HEK293 (cell line): ENCODE results near the gene NEIL3.

ENCODE experiments used
- CTCF ChIA-PET: fragments of 350-600 bp; formaldehyde crosslinking; extraction: SDS; loops from one replicate; lab custom pipeline; 2021; ENCODE audit warnings: antibody characterized with exemption; lab: Yijun Ruan, JAX
- POLR2A ChIA-PET: fragments of 300-600 bp; formaldehyde crosslinking; extraction: SDS; loops from one replicate; lab custom pipeline; 2020; ENCODE audit warnings: antibody characterized with exemption, inconsistent platforms; lab: Yijun Ruan, JAX
- H3K27ac ChIP-seq: fragments of 200-500 bp; sonication (Bioruptor generic); 2 replicates; pipeline ENCODE4 v1.5.1; 2014; ENCODE audit warnings: low read depth, low read length, control low read depth, inconsistent platforms; ENCODE audit errors: extremely low read depth
- H3K36me3 ChIP-seq, 2 experiments: fragments of 200-500 bp in 1 of 2; sonication (Bioruptor generic) in 1 of 2; 1 replicate in 1 of 2; 2 replicates in 1 of 2; pipeline ENCODE4 v1.5.1; 2014 to 2017; ENCODE audit warnings: inconsistent platforms in 2 of 2, low read length in 2 of 2; ENCODE audit not compliant: control insufficient read depth in 2 of 2, insufficient read depth in 1 of 2
- H3K4me1 ChIP-seq: fragments of 200-500 bp; sonication (Bioruptor generic); 2 replicates; pipeline ENCODE4 v1.5.1; 2014; ENCODE audit warnings: mild to moderate bottlenecking, low read length, inconsistent platforms; ENCODE audit not compliant: control insufficient read depth, insufficient read depth
- H3K4me3 ChIP-seq: 2 replicates; pipeline ENCODE4 v1.5.1; 2011; ENCODE audit warnings: low read depth, mild to moderate bottlenecking, control low read depth, low read length, moderate library complexity
- H3K9me3 ChIP-seq: fragments of 200-500 bp; sonication (Bioruptor generic); 2 replicates; pipeline ENCODE4 v1.5.1; 2014; ENCODE audit warnings: low read depth, low read length, inconsistent platforms; ENCODE audit not compliant: control insufficient read depth, insufficient read depth
- MYNN ChIP-seq: fragments of 450-650 bp; formaldehyde crosslinking; IDR thresholded peaks from 2 replicates; pipeline ENCODE4 v1.5.1; 2016; ENCODE audit warnings: missing biosample characterization, missing genetic modification characterization, borderline replicate concordance
- SP3 ChIP-seq: fragments of 450-650 bp; formaldehyde crosslinking; IDR thresholded peaks from 2 replicates; pipeline ENCODE4 v1.5.1; 2016; ENCODE audit warnings: missing biosample characterization, missing genetic modification characterization
- ZBTB8A ChIP-seq: fragments of 450-650 bp; formaldehyde crosslinking; IDR thresholded peaks from 2 replicates; pipeline ENCODE4 v1.5.1; 2016; ENCODE audit warnings: missing biosample characterization, missing genetic modification characterization
- ZNF157 ChIP-seq: fragments of 450-650 bp; formaldehyde crosslinking; IDR thresholded peaks from 2 replicates; pipeline ENCODE4 v1.5.1; 2016; ENCODE audit warnings: missing biosample characterization, missing genetic modification characterization
- ZNF202 ChIP-seq: fragments of 450-650 bp; formaldehyde crosslinking; IDR thresholded peaks from 2 replicates; pipeline ENCODE4 v1.5.1; 2016; ENCODE audit warnings: missing biosample characterization, missing genetic modification characterization, borderline replicate concordance
- ZNF239 ChIP-seq: fragments of 450-650 bp; formaldehyde crosslinking; IDR thresholded peaks from 2 replicates; pipeline ENCODE4 v1.5.1; 2016; ENCODE audit warnings: missing biosample characterization, missing genetic modification characterization
- ZNF248 ChIP-seq: fragments of 450-650 bp; formaldehyde crosslinking; IDR thresholded peaks from 2 replicates; pipeline ENCODE4 v1.5.1; 2017; ENCODE audit warnings: missing biosample characterization, missing genetic modification characterization
- ZNF335 ChIP-seq: fragments of 450-650 bp; formaldehyde crosslinking; conservative IDR thresholded peaks from 2 replicates; pipeline ENCODE4 v1.5.1; 2016; ENCODE audit warnings: missing biosample characterization, missing genetic modification characterization
- ZNF37A ChIP-seq: fragments of 450-650 bp; IDR thresholded peaks from 2 replicates; pipeline ENCODE4 v1.5.1; 2018; ENCODE audit warnings: missing biosample characterization, missing genetic modification characterization
- ZNF391 ChIP-seq: fragments of 450-650 bp; formaldehyde crosslinking; IDR thresholded peaks from 2 replicates; pipeline ENCODE4 v1.5.1; 2016; ENCODE audit warnings: low read depth, missing biosample characterization, missing genetic modification characterization, borderline replicate concordance
- ZNF473 ChIP-seq: fragments of 450-650 bp; formaldehyde crosslinking; IDR thresholded peaks from 2 replicates; pipeline ENCODE4 v1.5.1; 2017; ENCODE audit warnings: missing biosample characterization, missing genetic modification characterization
- ZNF549 ChIP-seq: fragments of 450-650 bp; IDR thresholded peaks from 2 replicates; pipeline ENCODE4 v1.5.1; 2018; ENCODE audit warnings: missing biosample characterization, missing genetic modification characterization, mild to moderate bottlenecking, inconsistent platforms, moderate library complexity
- ZNF621 ChIP-seq: fragments of 450-650 bp; formaldehyde crosslinking; IDR thresholded peaks from 2 replicates; pipeline ENCODE4 v1.5.1; 2017; ENCODE audit warnings: missing biosample characterization, missing genetic modification characterization
- ZNF785 ChIP-seq: fragments of 450-650 bp; formaldehyde crosslinking; IDR thresholded peaks from 2 replicates; pipeline ENCODE4 v1.5.1; 2016; ENCODE audit warnings: missing biosample characterization, missing genetic modification characterization
- ZSCAN23 ChIP-seq: fragments of 450-650 bp; formaldehyde crosslinking; IDR thresholded peaks from 2 replicates; pipeline ENCODE4 v1.5.1; 2016; ENCODE audit warnings: missing biosample characterization, missing genetic modification characterization
- TF ChIP-seq, protein P1 (sequence below): fragments of 450-650 bp; formaldehyde crosslinking; IDR thresholded peaks from 2 replicates; pipeline ENCODE4 v1.5.1; 2017; ENCODE audit warnings: missing biosample characterization, missing genetic modification characterization
- TF ChIP-seq, protein P2 (sequence below): fragments of 450-650 bp; formaldehyde crosslinking; IDR thresholded peaks from 2 replicates; pipeline ENCODE4 v1.5.1; 2016; ENCODE audit warnings: missing biosample characterization, missing genetic modification characterization, low read depth

Gene NEIL3

DNA sequence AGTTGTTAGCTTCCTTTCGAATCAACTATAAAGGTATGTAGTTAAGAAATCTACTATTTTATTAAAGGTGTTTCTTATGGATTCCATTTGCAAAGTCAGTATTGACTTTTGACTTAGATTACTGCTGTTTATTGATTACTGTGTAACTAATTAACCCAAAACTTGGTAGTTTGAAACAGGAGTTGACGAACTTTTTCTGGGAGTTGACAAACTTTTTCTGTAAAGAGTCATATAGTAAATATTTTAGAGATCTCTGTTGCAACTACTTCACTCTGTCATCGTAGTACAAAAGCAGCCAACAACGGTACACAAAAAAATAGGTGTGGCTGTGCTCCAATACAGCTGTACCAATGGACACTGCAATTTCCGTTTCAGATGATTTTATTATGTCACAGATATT is 102.3 kb downstream of the NEIL3 start:
- Histone ChIP-seq H3K9me3 (no peaks in the 10 kb centered on the region), H3K27ac (no peak overlapping the region), H3K4me1 (no peaks in the 10 kb centered on the region), H3K36me3 (no peaks in the 10 kb centered on the region), H3K4me3 (no peak overlapping the region)
- ChIA-PET CTCF (no interaction called here), POLR2A (interaction anchor here (1.1 kb wide), 1 partner anchor 30 kb away, joined by 3 read pairs; the partner anchor contains the start of gene AGA)
- TF ChIP-seq ZNF621 (tag by site-specific recombination) (no peak), ZBTB8A (no peak), ZNF549 (no peak), ZNF391 (no peak), ZNF157 (tag by site-specific recombination) (no peak), ZNF248 (tag by site-specific recombination) (no peak), ZNF202 (no peak), SP3 (no peak), ZNF239 (tag by site-specific recombination) (no peak), ZSCAN23 (tag by site-specific recombination) (no peak), ZNF473 (tag by site-specific recombination) (no peak), ZNF37A (tag by site-specific recombination) (no peak), MYNN (tag by site-specific recombination) (no peak), ZNF785 (tag by site-specific recombination) (no peak), ZNF335 (no peak)
- TF ChIP-seq, protein P1, sequence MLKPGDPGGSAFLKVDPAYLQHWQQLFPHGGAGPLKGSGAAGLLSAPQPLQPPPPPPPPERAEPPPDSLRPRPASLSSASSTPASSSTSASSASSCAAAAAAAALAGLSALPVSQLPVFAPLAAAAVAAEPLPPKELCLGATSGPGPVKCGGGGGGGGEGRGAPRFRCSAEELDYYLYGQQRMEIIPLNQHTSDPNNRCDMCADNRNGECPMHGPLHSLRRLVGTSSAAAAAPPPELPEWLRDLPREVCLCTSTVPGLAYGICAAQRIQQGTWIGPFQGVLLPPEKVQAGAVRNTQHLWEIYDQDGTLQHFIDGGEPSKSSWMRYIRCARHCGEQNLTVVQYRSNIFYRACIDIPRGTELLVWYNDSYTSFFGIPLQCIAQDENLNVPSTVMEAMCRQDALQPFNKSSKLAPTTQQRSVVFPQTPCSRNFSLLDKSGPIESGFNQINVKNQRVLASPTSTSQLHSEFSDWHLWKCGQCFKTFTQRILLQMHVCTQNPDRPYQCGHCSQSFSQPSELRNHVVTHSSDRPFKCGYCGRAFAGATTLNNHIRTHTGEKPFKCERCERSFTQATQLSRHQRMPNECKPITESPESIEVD (tag by site-specific recombination): no peak
- TF ChIP-seq, protein P2, sequence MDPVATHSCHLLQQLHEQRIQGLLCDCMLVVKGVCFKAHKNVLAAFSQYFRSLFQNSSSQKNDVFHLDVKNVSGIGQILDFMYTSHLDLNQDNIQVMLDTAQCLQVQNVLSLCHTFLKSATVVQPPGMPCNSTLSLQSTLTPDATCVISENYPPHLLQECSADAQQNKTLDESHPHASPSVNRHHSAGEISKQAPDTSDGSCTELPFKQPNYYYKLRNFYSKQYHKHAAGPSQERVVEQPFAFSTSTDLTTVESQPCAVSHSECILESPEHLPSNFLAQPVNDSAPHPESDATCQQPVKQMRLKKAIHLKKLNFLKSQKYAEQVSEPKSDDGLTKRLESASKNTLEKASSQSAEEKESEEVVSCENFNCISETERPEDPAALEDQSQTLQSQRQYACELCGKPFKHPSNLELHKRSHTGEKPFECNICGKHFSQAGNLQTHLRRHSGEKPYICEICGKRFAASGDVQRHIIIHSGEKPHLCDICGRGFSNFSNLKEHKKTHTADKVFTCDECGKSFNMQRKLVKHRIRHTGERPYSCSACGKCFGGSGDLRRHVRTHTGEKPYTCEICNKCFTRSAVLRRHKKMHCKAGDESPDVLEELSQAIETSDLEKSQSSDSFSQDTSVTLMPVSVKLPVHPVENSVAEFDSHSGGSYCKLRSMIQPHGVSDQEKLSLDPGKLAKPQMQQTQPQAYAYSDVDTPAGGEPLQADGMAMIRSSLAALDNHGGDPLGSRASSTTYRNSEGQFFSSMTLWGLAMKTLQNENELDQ (tag by site-specific recombination): no peak
